ENCODE data around the gene S100A3. TPM values are rescaled to one million over a fixed set of nuclear protein-coding genes. Genes with fewer than 3 reads are reported as not detected.

The S100A3 gene
- 5.0 and 7.3 TPM in 2 replicates for total RNA-seq (ENCODE audit: low replicate concordance)

GRCh38 chr1:153548722-153549688, at the start of gene S100A3:
Gene S100A3, minus strand, starts transcription at chr1:153549258. Its CDS starts 773 bp downstream, at chr1:153548485.

GRCh38 chr1:153565529-153566374, 16.7 kb upstream of the S100A3 start, which contains the start of gene S100A2:
Gene S100A2, minus strand, starts transcription at chr1:153565844. Its CDS starts 1,967 bp downstream, at chr1:153563877.

GRCh38 chr1:153545067-153546055, 3.7 kb downstream of the S100A3 start, which contains the start of gene S100A4:
Gene S100A4, minus strand, starts transcription at chr1:153545806. Its CDS starts 1,012 bp downstream, at chr1:153544794.

GRCh38 chr1:153540394-153541361, 8.4 kb downstream of the S100A3 start, which contains the start of gene S100A5:
Gene S100A5, minus strand, starts transcription at chr1:153540934. Its CDS starts 743 bp downstream, at chr1:153540191.

GRCh38 chr1:153535242-153536011, 13.6 kb downstream of the S100A3 start, which contains the start of gene S100A6:
Gene S100A6, minus strand, starts transcription at chr1:153535991. Its CDS starts 652 bp downstream, at chr1:153535339.

Other genes with a start within 250 kb of the S100A3 start
- gene PGLYRP3, start 236.3 kb downstream of the S100A3 start, total RNA-seq (ENCODE audit: low replicate concordance): not detected in 2 replicates
- gene PGLYRP4, start 200.4 kb downstream of the S100A3 start, total RNA-seq (ENCODE audit: low replicate concordance): not detected in 2 replicates
- not detected in 2 replicates for gene S100A9, start 191.4 kb downstream of the S100A3 start, total RNA-seq (ENCODE audit: low replicate concordance)
- not detected in 2 replicates for gene S100A12, start 173.6 kb downstream of the S100A3 start, total RNA-seq (ENCODE audit: low replicate concordance)
- gene S100A8, start 158.2 kb downstream of the S100A3 start, total RNA-seq (ENCODE audit: low replicate concordance): not detected in 2 replicates
- not detected in 2 replicates for gene S100A7A, start 132.7 kb downstream of the S100A3 start, total RNA-seq (ENCODE audit: low replicate concordance)
- not detected in 2 replicates for gene S100A7, start 88.6 kb downstream of the S100A3 start, total RNA-seq (ENCODE audit: low replicate concordance)
- gene S100A6, start 13.3 kb downstream of the S100A3 start, total RNA-seq (ENCODE audit: low replicate concordance): 1,802 and 2,597 TPM in 2 replicates
- gene S100A5, start 8.3 kb downstream of the S100A3 start, total RNA-seq (ENCODE audit: low replicate concordance): not detected in 2 replicates
- gene S100A4, start 3.5 kb downstream of the S100A3 start, total RNA-seq (ENCODE audit: low replicate concordance): 109 and 280 TPM in 2 replicates
- 1.1 and 3.5 TPM in 2 replicates for gene S100A2, start 16.6 kb upstream of the S100A3 start, total RNA-seq (ENCODE audit: low replicate concordance)
- gene S100A16, start 63.9 kb upstream of the S100A3 start, total RNA-seq (ENCODE audit: low replicate concordance): 98.3 and 375 TPM in 2 replicates
- 0.12 and 0.30 TPM in 2 replicates for gene S100A14, start 67.1 kb upstream of the S100A3 start, total RNA-seq (ENCODE audit: low replicate concordance)
- 168 and 173 TPM in 2 replicates for gene S100A13, start 78.2 kb upstream of the S100A3 start, total RNA-seq (ENCODE audit: low replicate concordance)
- gene S100A1, start 79.2 kb upstream of the S100A3 start, total RNA-seq (ENCODE audit: low replicate concordance): 0.23 TPM in 1 of 2 replicates, not detected in the other
- 22.7 and 27.4 TPM in 2 replicates for gene CHTOP, start 84.8 kb upstream of the S100A3 start, total RNA-seq (ENCODE audit: low replicate concordance)
- gene SNAPIN, start 109.4 kb upstream of the S100A3 start, total RNA-seq (ENCODE audit: low replicate concordance): 26.4 and 55.4 TPM in 2 replicates
- gene ILF2, start 121.7 kb upstream of the S100A3 start, total RNA-seq (ENCODE audit: low replicate concordance): 126 and 196 TPM in 2 replicates
- gene NPR1, start 129.4 kb upstream of the S100A3 start, total RNA-seq (ENCODE audit: low replicate concordance): 0.08 and 19.8 TPM in 2 replicates
- gene INTS3, start 178.8 kb upstream of the S100A3 start, total RNA-seq (ENCODE audit: low replicate concordance): 17.9 and 23.9 TPM in 2 replicates
- 4.4 and 38.0 TPM in 2 replicates for gene SLC27A3, start 226.1 kb upstream of the S100A3 start, total RNA-seq (ENCODE audit: low replicate concordance)